Transverse colon (tissue), 4 donors: Measurements from ENCODE around the gene GFPT1. TPM values are rescaled to one million over a fixed set of nuclear protein-coding genes. Genes with fewer than 3 reads are reported as not detected.

Experiments used
- DNase-seq: peaks from one replicate; pipeline ENCODE4 v3.0.0-alpha.2; 2019
- H3K27ac ChIP-seq, 4 donors: fragments of 200-600 bp; sonication (generic); 2 replicates each; pipeline ENCODE4 v1.5.1; 2016 to 2018; ENCODE audit warnings: inconsistent platforms in 4 of 4
- H3K27me3 ChIP-seq: fragments of 200-600 bp; sonication (generic); 2 replicates; pipeline ENCODE4 v1.5.1; 2017; ENCODE audit warnings: inconsistent platforms
- H3K36me3 ChIP-seq, 4 donors: fragments of 200-600 bp; sonication (generic); 2 replicates each; pipeline ENCODE4 v1.5.1; 2017 to 2019; ENCODE audit warnings: inconsistent platforms in 4 of 4
- H3K4me1 ChIP-seq, 4 donors: fragments of 200-600 bp; sonication (generic); 2 replicates each; pipeline ENCODE4 v1.5.1; 2017 to 2020; ENCODE audit warnings: inconsistent platforms in 4 of 4
- H3K4me3 ChIP-seq, 4 donors: fragments of 200-600 bp; sonication (generic); 1 replicate in 1 of 4; 2 replicates in 3 of 4; pipeline versions ENCODE4 v1.5.1 to v1.6.1; 2017 to 2019; ENCODE audit warnings: inconsistent platforms in 4 of 4
- H3K9me3 ChIP-seq, 2 donors: fragments of 200-600 bp; sonication (generic); 2 replicates each; pipeline ENCODE4 v1.5.1; 2017 to 2019; ENCODE audit warnings: inconsistent platforms in 2 of 2
- CTCF ChIP-seq, 5 experiments: fragments of 200-600 bp in 3 of 5; fragments of 450-650 bp in 2 of 5; sonication (generic) in 3 of 5; IDR thresholded peaks; 1 replicate in 2 of 5; 2 replicates in 3 of 5; pipeline ENCODE4 v1.5.1; 2016 to 2017; ENCODE audit warnings: antibody characterized with exemption in 5 of 5, inconsistent platforms in 3 of 5, mild to moderate bottlenecking in 2 of 5, moderate library complexity in 1 of 5
- EP300 ChIP-seq: sonication (generic); formaldehyde crosslinking; IDR thresholded peaks from one replicate; pipeline ENCODE4 v1.6.1; 2017; ENCODE audit warnings: antibody characterized with exemption, low read depth
- POLR2A ChIP-seq: fragments of 450-650 bp; IDR thresholded peaks from one replicate; pipeline ENCODE4 v1.6.1; 2016; ENCODE audit warnings: antibody characterized with exemption, mild to moderate bottlenecking, moderate library complexity
- POLR2AphosphoS5 ChIP-seq, 3 donors: sonication (generic); formaldehyde crosslinking; IDR thresholded peaks; one replicate each; pipeline ENCODE4 v1.6.1; 2016; ENCODE audit warnings: antibody characterized with exemption in 3 of 3
- WGBS, 2 donors: methylation state at CpG; one replicate each; pipeline ENCODE4 v1.1.5; 2018; ENCODE audit warnings: low coverage in 1 of 2; 5-methylcytosine and 5-hydroxymethylcytosine counted together
- in situ Hi-C, 4 donors: fragments of 200-750 bp; cut with MboI; loops; one replicate each; pipeline versions ENCODE4 v1.15.0 to v1.15.1; 2017; ENCODE audit warnings: low sequenced_read_pairs in 3 of 4, low pct_ligation_motif_present in 1 of 4, low pct_unique_long_range_greater_than_20kb in 1 of 4
- intact Hi-C: fragments of 100-400 bp; cut with DNase I; formaldehyde crosslinking; loops from one replicate; pipeline ENCODE4 v1.15.1; 2023; ENCODE audit warnings: low total_unique reads
- total RNA-seq, 4 donors: library from RNA; depleted of rRNA; stranded (reverse); fragments of >200 nt; gene quantifications; one replicate each; pipeline ENCODE4 v1.1.0, GENCODE V29; 2016

GFPT1 gene
- 100 to 1,000 TPM in 1 of 4 donors, 10 to 100 TPM in 3; 28.4 to 108 (median 46.9) TPM for total RNA-seq

- Histone ChIP-seq H3K36me3 (no peaks in the 10 kb centered on the region), H3K9me3 (no peaks in the 10 kb centered on the region), H3K27ac (peak within 1 kb of the TSS; percentile 90 to 96 (median 92)), H3K4me3 (peak within 1 kb of the TSS; percentile 73 to 93 (median 90)), H3K4me1 (peaks cover 8 to 66% (median 37%) of the 10 kb centered on the region in 4 donors), H3K27me3 (no peaks in the 10 kb centered on the region)
- peak; percentile 97 for DNase-seq
- TF ChIP-seq CTCF (IDR thresholded peaks at IDR 0.05): peak in 1 of 5 experiments; percentile 6
- peak; percentile 77 to 93 (median 93) for TF ChIP-seq POLR2AphosphoS5 (IDR thresholded peaks at IDR 0.05)
- no peak for TF ChIP-seq EP300
- peak; percentile 93 for TF ChIP-seq POLR2A
- 1 to 2% methylated on average over 24 to 66 of the region's 97 CpGs for WGBS, 2 donors
- in situ Hi-C loops: no loop called here
- intact Hi-C loops: loop anchor here (2.0 kb wide), 1 partner anchor 50 kb away; the partner anchor contains the start of gene NFU1
Observed at GRCh38 chr2:69386789-69387734, at the start of gene GFPT1. Gene GFPT1 (minus strand): TSS chr2:69387227. CDS start chr2:69387071, 156 bp downstream.

GRCh38 chr2:69436596-69436937, 49.5 kb upstream of the GFPT1 start:
- Histone ChIP-seq H3K36me3 (peaks cover 0 to 3% (median 0%) of the 10 kb centered on the region in 4 donors), H3K9me3 (no peaks in the 10 kb centered on the region), H3K27ac (peak overlapping the region; percentile 92 to 98 (median 96)), H3K27me3 (no peaks in the 10 kb centered on the region), H3K4me3 (peak overlapping the region; percentile 59 to 93 (median 73)), H3K4me1 (peaks cover 14 to 24% (median 21%) of the 10 kb centered on the region in 4 donors)
- in situ Hi-C loops: no loop called here
- no peak for DNase-seq
- intact Hi-C loops: loop anchor here (2.0 to 10.0 kb wide), 2 partner anchors 50 to 208 kb away; partner anchors contain the start of genes AAK1 and GFPT1
- no peak for TF ChIP-seq POLR2AphosphoS5 (IDR thresholded peaks at IDR 0.05)
- TF ChIP-seq EP300: no peak
- no peak for TF ChIP-seq CTCF (IDR thresholded peaks at IDR 0.05)
- TF ChIP-seq POLR2A: no peak
- WGBS, 2 donors: 3% methylated on average over 5 of the region's 5 CpGs

- WGBS, 2 donors: 70 to 76% methylated on average over 4 to 5 of the region's 5 CpGs
- H3K4me3 ChIP-seq: no peak overlapping the region
- no peak for DNase-seq
- intact Hi-C loops: loop anchor here (10.0 kb wide), 1 partner anchor 210 kb away; the partner anchor contains the start of gene AAK1
- in situ Hi-C loops: no loop called here
- peaks cover 14 to 24% (median 21%) of the 10 kb centered on the region in 4 donors for H3K4me1 ChIP-seq
- H3K27ac ChIP-seq: no peak overlapping the region
- peaks cover 0 to 12% (median 4%) of the 10 kb centered on the region in 4 donors for H3K36me3 ChIP-seq
- H3K9me3 ChIP-seq: no peaks in the 10 kb centered on the region
- no peaks in the 10 kb centered on the region for H3K27me3 ChIP-seq
- TF ChIP-seq CTCF (IDR thresholded peaks at IDR 0.05): no peak
Observed at GRCh38 chr2:69434753-69435152, 47.7 kb upstream of the GFPT1 start.

- no peaks in the 10 kb centered on the region for H3K27me3 ChIP-seq
- H3K4me1 ChIP-seq: peaks cover 0 to 3% (median 0%) of the 10 kb centered on the region in 4 donors
- no peak overlapping the region for H3K27ac ChIP-seq
- no peak overlapping the region for H3K4me3 ChIP-seq
- H3K36me3 ChIP-seq: peaks cover 0 to 51% (median 17%) of the 10 kb centered on the region in 4 donors
- TF ChIP-seq POLR2A (no peak), CTCF (IDR thresholded peaks at IDR 0.05) (no peak), POLR2AphosphoS5 (IDR thresholded peaks at IDR 0.05) (no peak), EP300 (no peak)
- intact Hi-C loops: loop anchor here (10.0 kb wide), 1 partner anchor 215 kb away; the partner anchor contains the start of gene AAK1
- DNase-seq: no peak
- in situ Hi-C loops: no loop called here
- no peaks in the 10 kb centered on the region for H3K9me3 ChIP-seq
- 90 to 92% methylated on average over 2 to 6 of the region's 6 CpGs for WGBS, 2 donors
Observed at GRCh38 chr2:69429491-69430183, 42.6 kb upstream of the GFPT1 start.
